SK-N-SH (cell line): ENCODE measurements around the gene PGP.

Experiments used
- TCF12 ChIP-seq: IDR thresholded peaks from 2 replicates; pipeline ENCODE4 v1.4.0; 2012
- TF ChIP-seq, protein P1 (sequence below): fragments of 200-600 bp; sonication (generic); IDR thresholded peaks from 2 replicates; pipeline ENCODE4 v1.6.1; 2017; ENCODE audit warnings: antibody characterized with exemption, mild to moderate bottlenecking, moderate library complexity
- TF ChIP-seq, protein P2 (sequence below): IDR thresholded peaks from 2 replicates; pipeline ENCODE4 v1.6.1; 2012; ENCODE audit warnings: mild to moderate bottlenecking, low read depth, low read length, moderate library complexity

DNA sequence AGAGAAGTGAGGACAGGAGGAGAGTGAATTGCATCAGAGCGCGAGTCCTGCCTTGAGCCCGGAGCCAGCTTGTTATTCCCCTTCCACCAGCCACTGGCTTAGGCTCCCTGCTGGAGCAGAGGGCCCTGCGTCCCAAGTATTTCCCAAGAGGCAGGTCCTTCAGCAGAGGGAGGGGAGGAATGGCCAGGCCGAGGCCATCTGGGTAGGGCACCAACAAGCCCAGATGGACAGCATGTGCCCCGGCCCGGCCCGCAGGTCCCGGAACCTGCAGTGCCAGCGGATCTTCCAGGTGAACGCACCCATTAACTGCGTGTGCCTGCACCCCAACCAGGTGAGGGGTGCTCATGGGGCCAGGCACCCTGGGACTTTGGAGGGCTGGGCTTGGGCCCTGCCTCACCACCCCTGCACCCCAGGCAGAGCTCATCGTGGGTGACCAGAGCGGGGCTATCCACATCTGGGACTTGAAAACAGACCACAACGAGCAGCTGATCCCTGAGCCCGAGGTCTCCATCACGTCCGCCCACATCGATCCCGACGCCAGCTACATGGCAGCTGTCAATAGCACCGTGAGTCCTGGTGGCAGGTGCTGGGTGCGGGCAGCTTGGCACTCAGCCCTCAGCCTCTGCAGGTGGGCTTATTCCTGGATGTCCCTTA is 7.7 kb downstream of the PGP start:
- TF ChIP-seq, protein P1, sequence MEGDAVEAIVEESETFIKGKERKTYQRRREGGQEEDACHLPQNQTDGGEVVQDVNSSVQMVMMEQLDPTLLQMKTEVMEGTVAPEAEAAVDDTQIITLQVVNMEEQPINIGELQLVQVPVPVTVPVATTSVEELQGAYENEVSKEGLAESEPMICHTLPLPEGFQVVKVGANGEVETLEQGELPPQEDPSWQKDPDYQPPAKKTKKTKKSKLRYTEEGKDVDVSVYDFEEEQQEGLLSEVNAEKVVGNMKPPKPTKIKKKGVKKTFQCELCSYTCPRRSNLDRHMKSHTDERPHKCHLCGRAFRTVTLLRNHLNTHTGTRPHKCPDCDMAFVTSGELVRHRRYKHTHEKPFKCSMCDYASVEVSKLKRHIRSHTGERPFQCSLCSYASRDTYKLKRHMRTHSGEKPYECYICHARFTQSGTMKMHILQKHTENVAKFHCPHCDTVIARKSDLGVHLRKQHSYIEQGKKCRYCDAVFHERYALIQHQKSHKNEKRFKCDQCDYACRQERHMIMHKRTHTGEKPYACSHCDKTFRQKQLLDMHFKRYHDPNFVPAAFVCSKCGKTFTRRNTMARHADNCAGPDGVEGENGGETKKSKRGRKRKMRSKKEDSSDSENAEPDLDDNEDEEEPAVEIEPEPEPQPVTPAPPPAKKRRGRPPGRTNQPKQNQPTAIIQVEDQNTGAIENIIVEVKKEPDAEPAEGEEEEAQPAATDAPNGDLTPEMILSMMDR: no peak
- no peak for TF ChIP-seq TCF12
- TF ChIP-seq, protein P2, sequence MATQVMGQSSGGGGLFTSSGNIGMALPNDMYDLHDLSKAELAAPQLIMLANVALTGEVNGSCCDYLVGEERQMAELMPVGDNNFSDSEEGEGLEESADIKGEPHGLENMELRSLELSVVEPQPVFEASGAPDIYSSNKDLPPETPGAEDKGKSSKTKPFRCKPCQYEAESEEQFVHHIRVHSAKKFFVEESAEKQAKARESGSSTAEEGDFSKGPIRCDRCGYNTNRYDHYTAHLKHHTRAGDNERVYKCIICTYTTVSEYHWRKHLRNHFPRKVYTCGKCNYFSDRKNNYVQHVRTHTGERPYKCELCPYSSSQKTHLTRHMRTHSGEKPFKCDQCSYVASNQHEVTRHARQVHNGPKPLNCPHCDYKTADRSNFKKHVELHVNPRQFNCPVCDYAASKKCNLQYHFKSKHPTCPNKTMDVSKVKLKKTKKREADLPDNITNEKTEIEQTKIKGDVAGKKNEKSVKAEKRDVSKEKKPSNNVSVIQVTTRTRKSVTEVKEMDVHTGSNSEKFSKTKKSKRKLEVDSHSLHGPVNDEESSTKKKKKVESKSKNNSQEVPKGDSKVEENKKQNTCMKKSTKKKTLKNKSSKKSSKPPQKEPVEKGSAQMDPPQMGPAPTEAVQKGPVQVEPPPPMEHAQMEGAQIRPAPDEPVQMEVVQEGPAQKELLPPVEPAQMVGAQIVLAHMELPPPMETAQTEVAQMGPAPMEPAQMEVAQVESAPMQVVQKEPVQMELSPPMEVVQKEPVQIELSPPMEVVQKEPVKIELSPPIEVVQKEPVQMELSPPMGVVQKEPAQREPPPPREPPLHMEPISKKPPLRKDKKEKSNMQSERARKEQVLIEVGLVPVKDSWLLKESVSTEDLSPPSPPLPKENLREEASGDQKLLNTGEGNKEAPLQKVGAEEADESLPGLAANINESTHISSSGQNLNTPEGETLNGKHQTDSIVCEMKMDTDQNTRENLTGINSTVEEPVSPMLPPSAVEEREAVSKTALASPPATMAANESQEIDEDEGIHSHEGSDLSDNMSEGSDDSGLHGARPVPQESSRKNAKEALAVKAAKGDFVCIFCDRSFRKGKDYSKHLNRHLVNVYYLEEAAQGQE: no peak
